H9 (cell line): ENCODE data around the gene GALNT2. TPM values are rescaled to one million over a fixed set of nuclear protein-coding genes. Genes with fewer than 3 reads are reported as not detected.

ENCODE experiments used
- DNase-seq: peaks from one replicate; pipeline ENCODE4 v3.0.0-alpha.2; 2017
- H2AFZ ChIP-seq: one replicate; pipeline ENCODE4 v1.6.1; 2013; ENCODE audit warnings: mild to moderate bottlenecking, low read length, control low read depth, moderate library complexity
- H2AK5ac ChIP-seq: 2 replicates; pipeline ENCODE4 v1.6.1; 2013; ENCODE audit warnings: low read length, control low read depth, mixed read lengths; ENCODE audit not compliant: insufficient read length
- H2BK120ac ChIP-seq: one replicate; pipeline ENCODE4 v1.6.1; 2013; ENCODE audit warnings: low read depth, mild to moderate bottlenecking, low read length, control low read depth, inconsistent platforms; ENCODE audit not compliant: poor library complexity, severe bottlenecking
- H2BK12ac ChIP-seq: 2 replicates; pipeline ENCODE4 v1.6.1; 2013; ENCODE audit warnings: low read length, control low read depth, mixed read lengths, low read depth; ENCODE audit not compliant: insufficient read length
- H2BK15ac ChIP-seq: 2 replicates; pipeline ENCODE4 v1.6.1; 2013; ENCODE audit warnings: low read depth, low read length, control low read depth
- H2BK20ac ChIP-seq: one replicate; pipeline ENCODE4 v1.6.1; 2013; ENCODE audit warnings: low read depth, mild to moderate bottlenecking, low read length, control low read depth, inconsistent platforms; ENCODE audit not compliant: poor library complexity, severe bottlenecking
- H2BK5ac ChIP-seq: 2 replicates; pipeline ENCODE4 v1.6.1; 2013; ENCODE audit warnings: low read length, control low read depth, mixed read lengths; ENCODE audit not compliant: insufficient read length
- H3K14ac ChIP-seq: 2 replicates; pipeline ENCODE4 v1.6.1; 2013; ENCODE audit warnings: low read length, control low read depth; ENCODE audit not compliant: insufficient read depth
- H3K18ac ChIP-seq: 2 replicates; pipeline ENCODE4 v1.6.1; 2013; ENCODE audit warnings: low read depth, mild to moderate bottlenecking, mixed read lengths, low read length, control low read depth; ENCODE audit not compliant: insufficient read length
- H3K23ac ChIP-seq: 2 replicates; pipeline ENCODE4 v1.6.1; 2013; ENCODE audit warnings: low read length, control low read depth, mixed read lengths, low read depth; ENCODE audit not compliant: insufficient read length
- H3K23me2 ChIP-seq: 2 replicates; pipeline ENCODE4 v1.6.1; 2013; ENCODE audit warnings: low read depth, mild to moderate bottlenecking, mixed read lengths, low read length, control low read depth; ENCODE audit not compliant: insufficient read length, poor library complexity, severe bottlenecking
- H3K27ac ChIP-seq: 2 replicates; pipeline ENCODE4 v1.5.1; 2013; ENCODE audit warnings: low read length, control low read depth, mixed read lengths, low read depth; ENCODE audit not compliant: insufficient read length
- H3K27me3 ChIP-seq: 2 replicates; pipeline ENCODE4 v1.6.1; 2013; ENCODE audit warnings: low read length, control low read depth, inconsistent platforms; ENCODE audit not compliant: insufficient read depth
- H3K4ac ChIP-seq: 2 replicates; pipeline ENCODE4 v1.6.1; 2013; ENCODE audit warnings: low read depth, mild to moderate bottlenecking, control low read depth, inconsistent platforms, low read length, moderate library complexity
- H3K4me1 ChIP-seq: 2 replicates; pipeline ENCODE4 v1.6.1; 2013; ENCODE audit warnings: low read length, control low read depth, inconsistent platforms; ENCODE audit not compliant: insufficient read depth
- H3K4me2 ChIP-seq: 2 replicates; pipeline ENCODE4 v1.6.1; 2013; ENCODE audit warnings: low read length, control low read depth, mixed read lengths; ENCODE audit not compliant: insufficient read length, insufficient read depth
- H3K56ac ChIP-seq: 2 replicates; pipeline ENCODE4 v1.6.1; 2013; ENCODE audit warnings: low read depth, mild to moderate bottlenecking, mixed read lengths, low read length, control low read depth; ENCODE audit not compliant: insufficient read length
- H3K79me1 ChIP-seq: 2 replicates; pipeline ENCODE4 v1.6.1; 2013; ENCODE audit warnings: low read depth, mild to moderate bottlenecking, moderate library complexity, low read length, control low read depth, inconsistent platforms; ENCODE audit not compliant: insufficient read depth, poor library complexity, severe bottlenecking
- H3K79me2 ChIP-seq: 2 replicates; pipeline ENCODE4 v1.6.1; 2013; ENCODE audit warnings: low read length, control low read depth, inconsistent platforms; ENCODE audit not compliant: insufficient read depth
- H3K9ac ChIP-seq: 2 replicates; pipeline ENCODE4 v1.6.1; 2013; ENCODE audit warnings: low read length, control low read depth, mixed read lengths; ENCODE audit not compliant: insufficient read length; ENCODE audit errors: extremely low read depth
- H3K9me3 ChIP-seq: one replicate; pipeline ENCODE4 v1.6.1; 2013; ENCODE audit warnings: low read depth, low read length, inconsistent platforms; ENCODE audit not compliant: control insufficient read depth
- H3T11ph ChIP-seq: one replicate; pipeline ENCODE4 v1.6.1; 2013; ENCODE audit warnings: mild to moderate bottlenecking, low read length, control low read depth, inconsistent platforms
- H4K20me1 ChIP-seq: one replicate; pipeline ENCODE4 v1.6.1; 2013; ENCODE audit not compliant: control insufficient read depth, insufficient read length, insufficient read depth
- H4K5ac ChIP-seq: 2 replicates; pipeline ENCODE4 v1.6.1; 2013; ENCODE audit warnings: low read depth, mild to moderate bottlenecking, mixed read lengths, low read length, control low read depth; ENCODE audit not compliant: insufficient read length
- H4K8ac ChIP-seq: replicated peaks from 2 replicates; pipeline ENCODE4 v1.6.1; 2013; ENCODE audit warnings: low read length, control low read depth, mixed read lengths, low read depth; ENCODE audit not compliant: insufficient read length
- H4K91ac ChIP-seq: 2 replicates; pipeline ENCODE4 v1.6.1; 2013; ENCODE audit warnings: low read depth, mild to moderate bottlenecking, moderate library complexity, mixed read lengths, low read length, control low read depth; ENCODE audit not compliant: insufficient read length
- H3K27ac Mint-ChIP-seq, 3 experiments: 2 replicates in 2 of 3; 3 replicates in 1 of 3; pipeline ENCODE4 v1.8.0; 2020 to 2021; ENCODE audit warnings: mixed read lengths in 3 of 3, mild to moderate bottlenecking in 1 of 3, moderate library complexity in 1 of 3
- H3K27me3 Mint-ChIP-seq: 2 replicates; pipeline ENCODE4 v1.8.0; 2021; ENCODE audit warnings: low read depth, mild to moderate bottlenecking, moderate library complexity, mixed read lengths
- H3K36me3 Mint-ChIP-seq, 3 experiments: 2 replicates in 2 of 3; 3 replicates in 1 of 3; pipeline ENCODE4 v1.8.0; 2020 to 2021; ENCODE audit warnings: low read depth in 3 of 3, mixed read lengths in 3 of 3; ENCODE audit not compliant: insufficient read depth in 1 of 3
- H3K4me1 Mint-ChIP-seq, 2 experiments: 2 replicates each; pipeline ENCODE4 v1.8.0; 2020; ENCODE audit warnings: mixed read lengths in 2 of 2
- H3K4me3 Mint-ChIP-seq, 2 experiments: 2 replicates in 1 of 2; 3 replicates in 1 of 2; pipeline ENCODE4 v1.8.0; 2020 to 2021; ENCODE audit warnings: mild to moderate bottlenecking in 2 of 2, mixed read lengths in 2 of 2, moderate library complexity in 1 of 2
- H3K9me3 Mint-ChIP-seq, 2 experiments: 2 replicates in 1 of 2; 3 replicates in 1 of 2; pipeline ENCODE4 v1.8.0; 2020; ENCODE audit warnings: mild to moderate bottlenecking in 2 of 2, mixed read lengths in 2 of 2, moderate library complexity in 1 of 2
- WGBS: extraction: QIAGEN DNeasy Blood & Tissue Kit; methylation state at CpG from one replicate; pipeline ENCODE4 v1.1.7; 2013; ENCODE audit warnings: missing lambda C conversion rate, low lambda C conversion rate, mixed read lengths; ENCODE audit not compliant: insufficient read length; ENCODE audit errors: extremely low coverage; 5-methylcytosine and 5-hydroxymethylcytosine counted together
- total RNA-seq: library from RNA; stranded (reverse); gene quantifications from 2 replicates; pipeline ENCODE4 v1.2.1, GENCODE V29; 2021
- TF ChIP-seq, protein P1 (sequence below): fragments of 200-600 bp; sonication (generic); conservative IDR thresholded peaks from 3 replicates; pipeline ENCODE4 v1.8.0; 2021; ENCODE audit warnings: antibody characterized with exemption, mild to moderate bottlenecking

Gene GALNT2
- total RNA-seq, 1 experiment from 2014 or later = 57.6 TPM

DNA sequence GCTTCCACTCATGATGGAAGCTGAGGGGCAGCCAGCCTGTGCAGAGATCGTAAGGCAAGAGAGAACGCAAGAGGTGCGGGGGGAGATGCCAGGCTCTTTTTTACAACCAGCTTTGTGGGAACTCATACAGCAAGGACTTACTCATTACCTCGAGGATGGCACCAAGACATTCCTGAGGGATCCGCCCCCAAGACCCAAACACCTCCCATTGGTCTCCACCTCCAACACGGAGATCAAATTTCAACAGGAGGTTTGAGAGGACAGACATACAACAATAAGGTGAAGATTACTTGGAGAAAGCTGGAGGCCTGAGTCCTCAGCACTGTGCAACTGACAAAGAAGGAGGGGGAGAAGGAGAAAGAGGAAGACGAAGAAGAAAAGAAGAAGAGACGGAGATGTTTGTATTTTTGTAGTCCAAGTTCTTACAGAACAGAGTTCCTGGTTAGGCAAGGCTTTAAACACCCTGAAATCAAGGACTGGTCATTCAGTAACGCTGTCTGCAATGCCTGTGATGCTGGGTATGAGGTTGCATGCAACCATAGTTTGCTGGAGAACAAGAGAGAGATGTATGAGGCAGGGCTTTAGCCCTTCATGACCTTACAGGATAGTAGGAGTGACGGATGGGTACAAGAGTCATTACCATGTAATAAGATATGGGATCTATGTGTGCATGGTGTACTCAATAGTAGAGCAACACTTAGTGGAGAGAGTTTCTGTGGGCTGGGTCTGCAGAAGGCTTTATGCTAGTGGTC, 19.7 kb upstream of the GALNT2 start:
- H2AFZ ChIP-seq = no peak overlapping the region

More for the DNA sequence above, 19.7 kb upstream of the GALNT2 start:
- Histone ChIP-seq H2BK120ac (no peak overlapping the region), H3T11ph (no peak overlapping the region), H3K23me2 (no peaks in the 10 kb centered on the region), H3K4me1 (peaks cover 5% of the 10 kb centered on the region; the same call in 1 of the 2 replicates), H4K20me1 (no peaks in the 10 kb centered on the region), H2BK20ac (no peak overlapping the region), H3K23ac (no peak overlapping the region), H3K27ac (no peak overlapping the region), H3K79me2 (no peaks in the 10 kb centered on the region), H3K9me3 (no peaks in the 10 kb centered on the region), H3K4me2 (no peak overlapping the region), H3K27me3 (no peaks in the 10 kb centered on the region), H2BK15ac (no peak overlapping the region), H2BK12ac (no peak overlapping the region), H3K79me1 (no peaks in the 10 kb centered on the region), H2AK5ac (no peak overlapping the region), H3K14ac (no peak overlapping the region), H3K18ac (peak overlapping the region; percentile 54), H4K91ac (no peak overlapping the region), H3K9ac (no peak overlapping the region), H3K56ac (no peak overlapping the region), H4K5ac (no peak overlapping the region), H3K4ac (no peak overlapping the region), H2BK5ac (no peak overlapping the region), H4K8ac (no peak overlapping the region)
- Mint-ChIP-seq H3K27ac (no peak overlapping the region; a peak in 1 of 7 replicates), H3K4me1 (peaks cover 16 to 17% of the 10 kb centered on the region in 2 experiments), H3K27me3 (peaks cover 5% of the 10 kb centered on the region), H3K9me3 (no peaks in the 10 kb centered on the region; a peak in 1 of 5 replicates), H3K4me3 (no peak overlapping the region), H3K36me3 (no peaks in the 10 kb centered on the region)
- TF ChIP-seq, protein P1, sequence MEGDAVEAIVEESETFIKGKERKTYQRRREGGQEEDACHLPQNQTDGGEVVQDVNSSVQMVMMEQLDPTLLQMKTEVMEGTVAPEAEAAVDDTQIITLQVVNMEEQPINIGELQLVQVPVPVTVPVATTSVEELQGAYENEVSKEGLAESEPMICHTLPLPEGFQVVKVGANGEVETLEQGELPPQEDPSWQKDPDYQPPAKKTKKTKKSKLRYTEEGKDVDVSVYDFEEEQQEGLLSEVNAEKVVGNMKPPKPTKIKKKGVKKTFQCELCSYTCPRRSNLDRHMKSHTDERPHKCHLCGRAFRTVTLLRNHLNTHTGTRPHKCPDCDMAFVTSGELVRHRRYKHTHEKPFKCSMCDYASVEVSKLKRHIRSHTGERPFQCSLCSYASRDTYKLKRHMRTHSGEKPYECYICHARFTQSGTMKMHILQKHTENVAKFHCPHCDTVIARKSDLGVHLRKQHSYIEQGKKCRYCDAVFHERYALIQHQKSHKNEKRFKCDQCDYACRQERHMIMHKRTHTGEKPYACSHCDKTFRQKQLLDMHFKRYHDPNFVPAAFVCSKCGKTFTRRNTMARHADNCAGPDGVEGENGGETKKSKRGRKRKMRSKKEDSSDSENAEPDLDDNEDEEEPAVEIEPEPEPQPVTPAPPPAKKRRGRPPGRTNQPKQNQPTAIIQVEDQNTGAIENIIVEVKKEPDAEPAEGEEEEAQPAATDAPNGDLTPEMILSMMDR = no peak
- no CpG with 5 or more reads among the region's 10 CpGs for WGBS
- DNase-seq = peak; percentile 84
